GM23338 (cell line): ENCODE results near the gene EHMT2. TPM values are rescaled to one million over a fixed set of nuclear protein-coding genes. Genes with fewer than 3 reads are reported as not detected.

ENCODE experiments used
- ATAC-seq: fragments of 200-7000 bp; cut with Tn5 transposase; 3 replicates; pipeline ENCODE4 v1.9.1; 2020
- DNase-seq: peaks from one replicate; pipeline ENCODE4 v3.0.0-alpha.2; 2015; ENCODE audit warnings: low spot score
- H2AFZ ChIP-seq: fragments of 200-600 bp; sonication (generic); 2 replicates; pipeline ENCODE4 v1.8.0; 2016; ENCODE audit warnings: antibody characterized with exemption, mild to moderate bottlenecking, moderate library complexity
- H3F3A ChIP-seq: fragments of 200-600 bp; sonication (generic); replicated peaks from 2 replicates; pipeline ENCODE4 v1.8.0; 2017; ENCODE audit warnings: antibody characterized with exemption, mixed run types, low read depth
- H3K27ac ChIP-seq: fragments of 200-600 bp; sonication (generic); 2 replicates; pipeline ENCODE4 v1.6.1; 2016; ENCODE audit warnings: low read depth
- H3K27me3 ChIP-seq: fragments of 200-600 bp; sonication (generic); 2 replicates; pipeline ENCODE4 v1.8.0; 2016; ENCODE audit warnings: mild to moderate bottlenecking, mixed run types, moderate library complexity; ENCODE audit not compliant: insufficient read depth
- H3K36me3 ChIP-seq: fragments of 200-600 bp; sonication (generic); 2 replicates; pipeline ENCODE4 v1.8.0; 2016; ENCODE audit warnings: mild to moderate bottlenecking; ENCODE audit not compliant: insufficient read depth
- H3K4me1 ChIP-seq: fragments of 200-600 bp; sonication (generic); 2 replicates; pipeline ENCODE4 v1.8.0; 2016; ENCODE audit warnings: mild to moderate bottlenecking, moderate library complexity; ENCODE audit not compliant: insufficient read depth
- H3K4me2 ChIP-seq: fragments of 200-600 bp; sonication (generic); 2 replicates; pipeline ENCODE4 v1.7.1; 2017; ENCODE audit warnings: mixed run types
- H3K4me3 ChIP-seq: fragments of 200-600 bp; sonication (generic); 2 replicates; pipeline ENCODE4 v1.6.1; 2016; ENCODE audit warnings: mixed run types
- H3K79me2 ChIP-seq: fragments of 200-600 bp; sonication (generic); replicated peaks from 2 replicates; pipeline ENCODE4 v1.8.0; 2017; ENCODE audit warnings: mild to moderate bottlenecking; ENCODE audit not compliant: insufficient read depth
- H3K9me2 ChIP-seq: fragments of 200-600 bp; sonication (generic); 2 replicates; pipeline ENCODE4 v1.8.0; 2017; ENCODE audit not compliant: insufficient read depth
- H4K20me1 ChIP-seq: fragments of 200-600 bp; sonication (generic); replicated peaks from 2 replicates; pipeline ENCODE4 v1.8.0; 2017; ENCODE audit warnings: mild to moderate bottlenecking; ENCODE audit not compliant: insufficient read depth
- H3K27ac Mint-ChIP-seq: 2 replicates; pipeline ENCODE4 v1.8.0; 2020; ENCODE audit warnings: inconsistent platforms, mild to moderate bottlenecking, moderate library complexity, mixed read lengths
- H3K27me3 Mint-ChIP-seq: 3 replicates; pipeline ENCODE4 v1.8.0; 2022; ENCODE audit warnings: low read depth, mild to moderate bottlenecking, moderate library complexity, mixed read lengths, inconsistent platforms; ENCODE audit not compliant: insufficient read depth, poor library complexity
- H3K36me3 Mint-ChIP-seq: 3 replicates; pipeline ENCODE4 v1.8.0; 2021; ENCODE audit warnings: low read depth, mild to moderate bottlenecking, inconsistent platforms, moderate library complexity, mixed read lengths
- H3K4me1 Mint-ChIP-seq: 3 replicates; pipeline ENCODE4 v1.8.0; 2020; ENCODE audit warnings: mild to moderate bottlenecking, inconsistent platforms, mixed read lengths
- H3K4me3 Mint-ChIP-seq: 3 replicates; pipeline ENCODE4 v1.8.0; 2021; ENCODE audit warnings: moderate library complexity, mild to moderate bottlenecking, inconsistent platforms, mixed read lengths
- H3K9me3 Mint-ChIP-seq: 3 replicates; pipeline ENCODE4 v1.8.0; 2020; ENCODE audit warnings: moderate library complexity, mild to moderate bottlenecking, inconsistent platforms, mixed read lengths
- CREB1 ChIP-seq: fragments of 250-450 bp; sonication (Bioruptor Pico); IDR thresholded peaks from 2 replicates; pipeline ENCODE4 v1.5.0; 2020; ENCODE audit warnings: low read depth, mild to moderate bottlenecking, moderate library complexity
- CTCF ChIP-seq, 2 experiments: fragments of 200-600 bp in 1 of 2; sonication (generic) in 1 of 2; conservative IDR thresholded peaks; 2 replicates each; pipeline versions ENCODE4 v1.5.1 to v1.6.1; 2016 to 2017; ENCODE audit warnings: antibody characterized with exemption in 2 of 2, low read depth in 2 of 2, mild to moderate bottlenecking in 2 of 2, moderate library complexity in 1 of 2
- ETS1 ChIP-seq: IDR thresholded peaks from 2 replicates; pipeline ENCODE4 v1.6.1; 2016; ENCODE audit warnings: antibody characterized with exemption
- EZH2 ChIP-seq: fragments of 200-600 bp; sonication (generic); IDR thresholded peaks from one replicate; pipeline ENCODE4 v1.8.0; 2017; ENCODE audit warnings: antibody characterized with exemption, mild to moderate bottlenecking, low read depth; ENCODE audit not compliant: unreplicated experiment
- EZH2phosphoT487 ChIP-seq: fragments of 200-600 bp; sonication (generic); IDR thresholded peaks from one replicate; pipeline ENCODE4 v1.8.1; 2018; ENCODE audit warnings: antibody characterized with exemption; ENCODE audit not compliant: unreplicated experiment
- JUNB ChIP-seq: IDR thresholded peaks from one replicate; pipeline ENCODE4 v1.6.1; 2016; ENCODE audit warnings: antibody characterized with exemption; ENCODE audit not compliant: unreplicated experiment
- NANOG ChIP-seq: IDR thresholded peaks from 2 replicates; pipeline ENCODE4 v1.6.1; 2016; ENCODE audit warnings: antibody characterized with exemption, borderline replicate concordance
- POLR2AphosphoS5 ChIP-seq: IDR thresholded peaks from 2 replicates; pipeline ENCODE4 v1.6.1; 2016; ENCODE audit warnings: antibody characterized with exemption, low read depth
- REST ChIP-seq: IDR thresholded peaks from one replicate; pipeline ENCODE4 v1.6.1; 2018; ENCODE audit warnings: antibody characterized with exemption; ENCODE audit not compliant: unreplicated experiment
- STAT1 ChIP-seq: IDR thresholded peaks from one replicate; pipeline ENCODE4 v1.6.1; 2016; ENCODE audit warnings: antibody characterized with exemption; ENCODE audit not compliant: unreplicated experiment
- ZNF114 ChIP-seq: fragments of 250-450 bp; sonication (Bioruptor Pico); IDR thresholded peaks from 2 replicates; pipeline ENCODE4 v1.5.0; 2020; ENCODE audit warnings: mild to moderate bottlenecking, moderate library complexity
- ZNF331 ChIP-seq: fragments of 250-450 bp; sonication (Bioruptor Pico); IDR thresholded peaks from 2 replicates; pipeline ENCODE4 v1.5.0; 2020; ENCODE audit warnings: low read depth, mild to moderate bottlenecking, moderate library complexity
- ZNF462 ChIP-seq: fragments of 250-450 bp; sonication (Bioruptor Pico); IDR thresholded peaks from 2 replicates; pipeline ENCODE4 v1.5.0; 2020; ENCODE audit warnings: mild to moderate bottlenecking, moderate library complexity
- polyA plus RNA-seq: library from polyadenylated mRNA; unstranded; fragments of >200 nt; fragmentation: Nextera tagmentation; extraction: Ambion mirVana; gene quantifications from 2 replicates; pipeline ENCODE4 v1.2.1, GENCODE V29; 2016
- total RNA-seq: library from RNA; depleted of rRNA; stranded (reverse); fragments of >200 nt; shearing (Covaris generic); gene quantifications from 2 replicates; pipeline ENCODE4 v1.2.3, GENCODE V29; 2014

EHMT2 gene
- total and polyA plus RNA-seq, 2 experiments from 2014 or later = 113 to 193 TPM

- no peak overlapping the region for H3K4me3 Mint-ChIP-seq
- Histone ChIP-seq H3K4me1 (peaks cover 17% of the 10 kb centered on the region), H3K4me3 (no peak overlapping the region), H3F3A (peaks cover 7% of the 10 kb centered on the region; the same call in 1 of the 2 replicates), H4K20me1 (no peaks in the 10 kb centered on the region), H2AFZ (no peak overlapping the region), H3K27ac (no peak overlapping the region), H3K36me3 (no peaks in the 10 kb centered on the region), H3K9me2 (no peaks in the 10 kb centered on the region), H3K4me2 (no peak overlapping the region), H3K27me3 (no peaks in the 10 kb centered on the region), H3K79me2 (no peaks in the 10 kb centered on the region)
- DNase-seq (no peak), ATAC-seq (no peak)
- H3K36me3 Mint-ChIP-seq = peaks cover 6% of the 10 kb centered on the region
- H3K27me3 Mint-ChIP-seq = peaks cover 18% of the 10 kb centered on the region
- no peak for TF ChIP-seq CREB1 (CRISPR knock-in tag)
- no peak for TF ChIP-seq ZNF114
- no peak for TF ChIP-seq REST
- no peak for TF ChIP-seq STAT1
- TF ChIP-seq NANOG = no peak
- no peak for TF ChIP-seq CTCF (conservative IDR thresholded peaks at IDR 0.05; ENCODE audit: low read depth in 2 of 2)
- no peak for TF ChIP-seq EZH2
- TF ChIP-seq EZH2phosphoT487 = no peak
- no peak for TF ChIP-seq ETS1
- TF ChIP-seq POLR2AphosphoS5 = no peak
- TF ChIP-seq ZNF462 (CRISPR knock-in tag) = no peak
- no peak for TF ChIP-seq ZNF331 (CRISPR knock-in tag)
- TF ChIP-seq JUNB = no peak
- no peak overlapping the region for H3K27ac Mint-ChIP-seq
- H3K4me1 Mint-ChIP-seq = peaks cover 20% of the 10 kb centered on the region
- no peaks in the 10 kb centered on the region for H3K9me3 Mint-ChIP-seq
Measured at GRCh38 chr6:31905041-31905440, 7.5 kb upstream of the EHMT2 start.
